OCI-LY7 (cell line): ENCODE data around the gene HJV.

Source experiments
- EZH2phosphoT487 ChIP-seq: fragments of 200-600 bp; sonication (generic); IDR thresholded peaks from 2 replicates; pipeline ENCODE4 v1.6.1; 2018; ENCODE audit warnings: low read depth, borderline replicate concordance, mild to moderate bottlenecking, mixed run types, antibody characterized with exemption, low read length, moderate library complexity, mixed read lengths
- TF ChIP-seq, protein P1 (sequence below): fragments of 200-600 bp; sonication (generic); conservative IDR thresholded peaks from 2 replicates; pipeline ENCODE4 v1.5.1; 2014; ENCODE audit warnings: mild to moderate bottlenecking, antibody characterized with exemption, low read length, moderate library complexity, mixed read lengths

DNA sequence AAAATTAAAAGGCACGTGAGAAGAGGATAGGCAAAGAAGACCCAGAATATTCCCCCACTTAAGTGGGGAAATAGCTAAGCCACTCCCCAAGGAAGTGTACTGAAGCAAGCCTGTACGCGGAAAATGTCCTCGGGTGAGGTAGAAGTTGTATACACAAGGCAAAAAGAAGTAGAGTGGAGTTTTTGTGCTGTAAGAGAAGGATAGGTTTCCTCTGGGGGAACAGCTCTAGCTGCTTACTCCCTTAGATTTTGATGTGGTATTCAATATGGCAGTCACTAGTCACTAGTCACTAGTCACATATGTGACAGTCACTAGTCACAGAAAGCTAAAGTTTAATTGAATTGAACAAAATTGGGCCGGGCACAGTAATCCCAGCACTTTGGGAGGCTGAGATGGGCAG lies 32.8 kb downstream of the HJV start:
- TF ChIP-seq, protein P1, sequence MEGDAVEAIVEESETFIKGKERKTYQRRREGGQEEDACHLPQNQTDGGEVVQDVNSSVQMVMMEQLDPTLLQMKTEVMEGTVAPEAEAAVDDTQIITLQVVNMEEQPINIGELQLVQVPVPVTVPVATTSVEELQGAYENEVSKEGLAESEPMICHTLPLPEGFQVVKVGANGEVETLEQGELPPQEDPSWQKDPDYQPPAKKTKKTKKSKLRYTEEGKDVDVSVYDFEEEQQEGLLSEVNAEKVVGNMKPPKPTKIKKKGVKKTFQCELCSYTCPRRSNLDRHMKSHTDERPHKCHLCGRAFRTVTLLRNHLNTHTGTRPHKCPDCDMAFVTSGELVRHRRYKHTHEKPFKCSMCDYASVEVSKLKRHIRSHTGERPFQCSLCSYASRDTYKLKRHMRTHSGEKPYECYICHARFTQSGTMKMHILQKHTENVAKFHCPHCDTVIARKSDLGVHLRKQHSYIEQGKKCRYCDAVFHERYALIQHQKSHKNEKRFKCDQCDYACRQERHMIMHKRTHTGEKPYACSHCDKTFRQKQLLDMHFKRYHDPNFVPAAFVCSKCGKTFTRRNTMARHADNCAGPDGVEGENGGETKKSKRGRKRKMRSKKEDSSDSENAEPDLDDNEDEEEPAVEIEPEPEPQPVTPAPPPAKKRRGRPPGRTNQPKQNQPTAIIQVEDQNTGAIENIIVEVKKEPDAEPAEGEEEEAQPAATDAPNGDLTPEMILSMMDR: no peak
- no peak for TF ChIP-seq EZH2phosphoT487
